ENCODE results near the gene CLCN4. TPM values are rescaled to one million over a fixed set of nuclear protein-coding genes. Genes with fewer than 3 reads are reported as not detected.
A peak's percentile ranks its signal among the peaks of the same experiment; 100 is the strongest.

The CLCN4 gene
- total and polyA plus RNA-seq, 8 donors = 4.4 to 11.8 (median 5.9) TPM

DNA sequence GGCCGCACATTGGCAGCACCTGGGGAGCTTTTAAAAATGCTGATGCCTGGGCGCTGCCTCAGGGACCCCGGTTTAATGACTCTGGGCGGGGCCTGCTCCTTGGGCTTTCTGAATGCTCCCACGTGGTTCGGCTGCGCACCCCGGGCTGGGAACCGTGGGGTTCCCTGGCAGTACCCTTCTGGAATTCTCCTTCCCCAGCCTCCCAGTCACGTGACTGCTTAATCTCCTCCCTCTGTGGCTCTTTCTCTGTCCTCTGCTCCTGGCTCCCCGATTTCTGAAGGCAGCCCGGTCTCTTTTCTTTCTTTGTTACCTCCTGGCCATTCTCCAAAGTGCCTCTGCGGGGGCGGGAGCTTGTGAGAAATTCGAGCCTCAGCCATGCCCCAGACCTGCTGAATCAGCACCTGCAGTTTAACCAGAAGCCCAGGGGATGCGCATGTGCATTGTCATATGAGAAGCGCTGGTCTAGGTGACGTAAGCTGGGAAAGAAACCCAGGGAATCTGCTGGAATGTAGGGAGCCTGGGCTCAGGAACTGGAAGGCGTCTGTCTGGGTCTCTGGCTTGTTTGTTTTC lies 16.6 kb downstream of the CLCN4 start:
- DNase-seq (peak in 3 of 4 donors; percentile 46 to 60 (median 47)), ATAC-seq (peak; percentile 45)
- TF ChIP-seq, protein P1, sequence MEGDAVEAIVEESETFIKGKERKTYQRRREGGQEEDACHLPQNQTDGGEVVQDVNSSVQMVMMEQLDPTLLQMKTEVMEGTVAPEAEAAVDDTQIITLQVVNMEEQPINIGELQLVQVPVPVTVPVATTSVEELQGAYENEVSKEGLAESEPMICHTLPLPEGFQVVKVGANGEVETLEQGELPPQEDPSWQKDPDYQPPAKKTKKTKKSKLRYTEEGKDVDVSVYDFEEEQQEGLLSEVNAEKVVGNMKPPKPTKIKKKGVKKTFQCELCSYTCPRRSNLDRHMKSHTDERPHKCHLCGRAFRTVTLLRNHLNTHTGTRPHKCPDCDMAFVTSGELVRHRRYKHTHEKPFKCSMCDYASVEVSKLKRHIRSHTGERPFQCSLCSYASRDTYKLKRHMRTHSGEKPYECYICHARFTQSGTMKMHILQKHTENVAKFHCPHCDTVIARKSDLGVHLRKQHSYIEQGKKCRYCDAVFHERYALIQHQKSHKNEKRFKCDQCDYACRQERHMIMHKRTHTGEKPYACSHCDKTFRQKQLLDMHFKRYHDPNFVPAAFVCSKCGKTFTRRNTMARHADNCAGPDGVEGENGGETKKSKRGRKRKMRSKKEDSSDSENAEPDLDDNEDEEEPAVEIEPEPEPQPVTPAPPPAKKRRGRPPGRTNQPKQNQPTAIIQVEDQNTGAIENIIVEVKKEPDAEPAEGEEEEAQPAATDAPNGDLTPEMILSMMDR (IDR thresholded peaks at IDR 0.05) = no peak
- H3K4me1 ChIP-seq = peaks cover 0 to 8% of the 10 kb centered on the region in 2 donors
- no peak overlapping the region for H3K4me3 ChIP-seq
- no peaks in the 10 kb centered on the region for H3K27me3 ChIP-seq
- no peak overlapping the region for H3K27ac ChIP-seq
- intact Hi-C loops (cut with DNase I) = no loop called here
- no peaks in the 10 kb centered on the region for H3K9me3 ChIP-seq
- no peaks in the 10 kb centered on the region for H3K36me3 ChIP-seq

DNA sequence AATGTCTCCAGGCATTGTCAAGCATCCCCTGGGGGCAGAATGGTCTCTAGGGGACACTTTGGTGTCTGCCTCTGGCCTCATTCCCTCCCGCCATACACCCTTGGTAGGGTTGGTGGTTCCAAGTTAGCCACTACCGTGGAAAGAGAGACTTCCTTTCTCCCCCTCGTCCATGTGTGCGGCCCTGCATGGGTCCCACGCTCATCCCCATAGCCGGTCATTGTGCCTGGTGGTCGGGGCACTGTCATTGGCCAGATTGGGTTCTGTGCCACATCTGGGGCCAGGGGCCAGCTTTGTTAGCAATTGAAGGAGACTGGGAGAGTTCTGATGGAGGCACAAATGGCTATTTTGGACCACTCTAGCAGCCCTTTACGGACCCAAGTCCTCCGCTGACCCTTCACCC lies 17.3 kb downstream of the CLCN4 start:
- H3K27me3 ChIP-seq = no peaks in the 10 kb centered on the region
- intact Hi-C loops (cut with DNase I) = no loop called here
- peaks cover 0 to 5% of the 10 kb centered on the region in 2 donors for H3K4me1 ChIP-seq
- no peaks in the 10 kb centered on the region for H3K9me3 ChIP-seq
- ATAC-seq (no peak), DNase-seq (no peak)
- H3K4me3 ChIP-seq = no peak overlapping the region
- H3K36me3 ChIP-seq = no peaks in the 10 kb centered on the region
- TF ChIP-seq, protein P1 (IDR thresholded peaks at IDR 0.05) = no peak
- peak overlapping the region in 1 of 2 donors; percentile 7 for H3K27ac ChIP-seq

DNA sequence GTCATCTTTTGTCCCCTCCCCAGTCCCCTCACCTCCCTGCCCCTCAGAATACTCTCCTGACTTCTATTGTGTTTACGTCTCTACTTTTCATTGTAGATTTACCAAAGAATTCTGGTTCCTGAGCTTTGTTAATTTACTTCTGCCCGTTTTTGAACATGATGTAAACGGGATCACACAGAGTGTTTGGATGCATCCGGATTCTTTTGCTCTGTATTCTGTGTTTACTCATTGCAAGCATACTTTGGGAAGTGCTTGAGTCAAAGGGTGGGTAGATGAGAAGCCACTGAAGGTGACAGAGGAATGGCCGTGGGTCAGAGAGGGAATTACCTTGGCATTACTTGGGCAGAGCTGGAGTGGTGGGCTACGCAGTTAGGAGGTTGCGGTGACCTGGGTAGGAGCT lies 18.0 kb downstream of the CLCN4 start:
- intact Hi-C loops (cut with DNase I) = no loop called here

DNA sequence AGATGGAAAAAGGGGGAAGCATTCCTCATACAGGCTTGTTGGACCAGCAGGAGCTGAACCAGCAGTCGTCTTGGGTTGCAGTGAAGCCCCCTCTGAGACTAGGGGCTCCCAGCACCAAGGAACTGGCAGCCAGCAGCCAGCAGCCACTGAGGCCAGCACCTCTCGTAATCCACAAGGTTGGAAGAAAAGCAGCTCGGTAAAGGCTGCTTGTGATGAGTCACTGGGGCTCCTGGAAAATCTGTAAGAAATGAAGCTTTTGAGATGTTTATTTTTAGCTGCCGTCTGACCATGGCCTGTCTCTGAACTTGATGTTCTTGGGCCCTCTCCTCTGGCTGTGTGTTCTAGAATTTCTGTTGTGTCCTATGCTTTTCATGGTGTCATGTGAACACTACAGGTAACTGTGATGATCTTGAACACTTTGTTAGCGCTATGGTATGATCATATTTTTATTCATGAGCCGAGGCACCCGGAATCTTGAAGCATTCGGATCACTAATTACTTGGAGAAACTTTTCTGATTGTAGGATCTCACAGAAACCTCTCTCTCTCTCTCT lies 18.6 kb downstream of the CLCN4 start:
- H3K4me1 ChIP-seq = peaks cover 0 to 5% of the 10 kb centered on the region in 2 donors
- H3K4me3 ChIP-seq = no peak overlapping the region
- H3K27ac ChIP-seq = peak overlapping the region in 1 of 2 donors; percentile 13
- H3K36me3 ChIP-seq = no peaks in the 10 kb centered on the region
- TF ChIP-seq, protein P1 (IDR thresholded peaks at IDR 0.05) = no peak
- ATAC-seq (peak; percentile 24), DNase-seq (no peak)
- H3K9me3 ChIP-seq = no peaks in the 10 kb centered on the region
- intact Hi-C loops (cut with DNase I) = no loop called here
- H3K27me3 ChIP-seq = no peaks in the 10 kb centered on the region

More for the DNA sequence above, 18.0 kb downstream of the CLCN4 start:
- TF ChIP-seq, protein P1 (IDR thresholded peaks at IDR 0.05) = no peak
- ATAC-seq = peak; percentile 33
- Histone ChIP-seq H3K4me3 (no peak overlapping the region), H3K9me3 (no peaks in the 10 kb centered on the region), H3K36me3 (no peaks in the 10 kb centered on the region), H3K27ac (peak overlapping the region in 1 of 2 donors; percentile 13), H3K4me1 (peaks cover 0 to 5% of the 10 kb centered on the region in 2 donors), H3K27me3 (no peaks in the 10 kb centered on the region)
- no peak for DNase-seq

DNA sequence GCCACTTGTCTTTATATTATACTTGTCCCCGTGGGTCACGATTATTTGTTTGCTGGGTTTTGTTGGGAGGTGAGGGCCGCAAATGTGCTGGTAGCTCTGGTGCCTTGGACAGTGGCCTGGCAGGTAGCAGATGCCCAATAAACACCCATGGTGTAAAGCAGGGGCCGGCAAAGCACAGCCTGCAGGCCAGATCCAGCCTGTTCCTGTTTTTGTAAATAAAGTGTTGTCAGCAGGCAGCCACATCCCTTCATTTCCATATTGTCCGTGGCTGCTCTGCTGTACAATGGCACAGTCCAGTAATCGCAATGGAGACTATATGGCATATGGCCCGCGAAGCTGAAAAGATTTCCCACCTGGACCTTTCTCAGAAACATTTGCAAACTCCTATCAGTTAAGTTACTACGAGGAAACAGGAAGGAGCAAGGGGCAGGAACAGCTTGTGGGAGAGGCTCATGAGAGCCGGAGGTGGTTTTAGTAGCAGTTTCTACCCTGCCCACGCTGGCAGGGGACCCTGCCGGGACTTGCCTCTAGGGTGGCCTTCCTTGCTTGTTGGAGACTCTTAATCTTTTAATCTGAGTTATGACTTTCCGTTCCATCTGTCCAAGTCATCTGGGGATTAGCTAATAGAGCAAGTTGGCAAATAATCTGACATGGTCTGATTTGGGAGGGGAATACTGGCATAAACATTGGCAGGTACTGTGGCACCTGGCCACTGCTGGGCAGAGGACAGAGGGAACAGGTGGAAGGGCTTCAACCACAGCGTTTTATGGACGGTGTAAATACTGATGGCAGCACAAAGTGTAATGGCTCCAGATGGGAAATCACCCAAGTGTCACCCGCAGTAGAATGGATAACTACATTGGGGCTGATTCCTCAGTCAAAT lies 19.6 kb downstream of the CLCN4 start:
- peaks cover 0 to 5% of the 10 kb centered on the region in 2 donors for H3K4me1 ChIP-seq
- intact Hi-C loops (cut with DNase I) = no loop called here
- no peak for DNase-seq
- TF ChIP-seq, protein P1 (IDR thresholded peaks at IDR 0.05) = no peak
- no peaks in the 10 kb centered on the region for H3K36me3 ChIP-seq
- H3K27ac ChIP-seq = peak overlapping the region in 1 of 2 donors; percentile 18
- H3K4me3 ChIP-seq = no peak overlapping the region
- no peak for ATAC-seq
- no peaks in the 10 kb centered on the region for H3K27me3 ChIP-seq
- H3K9me3 ChIP-seq = no peaks in the 10 kb centered on the region

All from left lung (tissue), 10 donors.